Measurements from ENCODE around the gene POT1.

Gene POT1

DNA sequence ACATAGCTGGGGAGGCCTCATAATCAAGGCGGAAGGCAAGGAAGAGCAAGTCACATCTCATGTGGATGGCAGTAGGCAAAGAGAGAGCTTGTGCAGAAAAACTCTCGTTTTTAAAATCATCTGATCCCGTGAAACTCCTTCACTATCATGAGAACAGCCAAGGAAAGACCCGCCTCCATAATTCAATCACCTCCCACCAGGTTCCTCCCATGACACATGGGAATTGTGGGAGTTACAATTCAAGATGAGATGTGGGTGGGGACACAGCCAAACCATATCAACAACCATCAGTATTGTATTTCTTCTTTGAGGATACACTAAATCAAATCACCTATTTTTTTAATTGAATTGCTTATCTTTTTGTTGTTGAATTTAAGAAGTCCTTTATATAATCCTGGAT is 16.7 kb downstream of the POT1 start:
- DNase-seq (ENCODE audit: low read depth in 2 of 2), result no peak

DNA sequence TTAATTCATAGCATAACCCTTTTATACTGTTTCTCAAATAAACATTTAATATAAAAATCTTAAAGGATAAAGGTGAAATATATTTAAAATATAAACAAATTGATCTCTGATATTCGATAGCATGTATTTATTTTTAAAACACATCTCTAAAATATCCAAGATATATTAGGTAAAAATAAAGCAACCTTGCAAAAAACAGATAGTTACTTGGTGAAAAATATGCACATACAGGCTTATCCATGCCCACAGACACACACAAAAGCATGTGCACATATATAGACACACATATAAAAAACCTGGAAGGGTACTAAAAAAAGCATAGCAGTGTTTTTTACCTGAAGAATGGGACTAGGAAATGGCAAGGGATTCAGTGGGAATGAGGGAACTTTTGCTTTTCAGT is 19.8 kb downstream of the POT1 start:
- DNase-seq (ENCODE audit: low read depth in 2 of 2), result no peak

DNA sequence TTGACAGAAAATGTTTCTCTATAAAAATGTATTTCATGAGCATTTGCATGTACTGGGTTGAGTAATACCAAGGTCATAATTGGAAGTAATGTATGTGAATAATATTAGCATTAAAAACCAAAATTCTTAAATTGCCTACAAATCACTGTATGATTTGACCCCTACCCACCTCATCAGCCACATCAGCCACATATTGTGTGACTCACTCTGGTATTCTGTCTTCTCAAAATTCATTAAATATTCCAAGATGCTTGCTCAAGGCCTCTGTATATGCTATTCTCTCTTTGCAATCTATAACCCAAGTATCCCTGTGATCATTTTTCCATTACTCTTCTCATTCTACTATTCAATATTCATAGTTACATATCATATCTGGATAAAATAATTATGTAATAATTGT is 21.4 kb downstream of the POT1 start:
- DNase-seq (ENCODE audit: low read depth in 2 of 2), result no peak

GRCh38 chr7:124907490-124907889 is 22.1 kb downstream of the POT1 start:
- DNase-seq (ENCODE audit: low read depth in 2 of 2), result no peak

DNA sequence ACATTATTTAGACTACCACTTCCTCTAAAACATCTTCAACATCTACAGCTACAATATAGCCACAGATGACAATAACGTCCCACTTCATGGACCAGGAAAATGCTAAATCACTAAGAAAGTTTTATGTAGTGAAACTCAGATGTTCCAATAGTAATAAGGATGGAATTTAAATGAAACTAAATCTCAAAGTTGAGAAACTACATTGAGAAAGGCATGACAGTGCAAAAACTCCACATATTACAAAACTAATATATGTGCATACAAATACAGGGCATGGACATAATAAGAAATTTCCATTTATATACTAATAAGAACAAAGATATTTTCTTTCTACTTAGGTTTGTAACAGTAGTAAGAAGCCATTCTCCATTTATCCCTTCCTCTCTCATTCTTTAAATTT is 31.1 kb downstream of the POT1 start:
- DNase-seq (ENCODE audit: low read depth in 2 of 2), result no peak

- DNase-seq (ENCODE audit: low read depth in 2 of 2), result no peak
Observed at GRCh38 chr7:124896001-124896400, 33.6 kb downstream of the POT1 start.

DNA sequence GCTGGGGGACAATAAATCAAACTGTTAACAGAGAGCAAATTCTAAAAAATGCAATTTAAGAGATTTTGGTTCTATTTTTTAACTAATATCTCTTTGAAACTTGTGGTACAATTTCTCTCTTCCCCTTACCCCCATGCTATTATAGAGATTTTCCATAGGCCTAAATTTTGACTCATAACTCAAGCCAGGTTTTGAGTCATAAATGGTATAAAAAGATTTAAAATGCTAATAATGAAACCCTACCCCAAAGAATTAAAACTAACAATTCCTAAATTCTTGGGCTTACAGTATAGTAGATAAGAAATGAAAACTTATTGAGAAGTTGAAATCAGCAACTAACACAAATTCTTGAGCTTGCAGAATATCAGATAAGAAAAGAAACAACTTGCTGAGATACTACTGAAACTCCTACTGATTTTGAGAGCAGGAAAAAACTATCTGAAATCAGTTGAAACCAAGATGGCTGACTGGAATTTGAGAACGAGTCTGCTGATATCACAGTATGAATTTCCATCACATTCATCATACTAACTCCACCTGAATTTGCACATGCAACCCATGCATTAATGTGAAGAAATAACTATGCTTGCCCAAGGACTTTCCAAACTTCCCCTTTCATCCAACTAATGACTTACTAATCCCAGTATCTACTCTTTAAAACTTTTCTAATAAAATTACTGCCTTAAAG is 36.3 kb downstream of the POT1 start:
- no peak for DNase-seq (ENCODE audit: low read depth in 2 of 2)

DNA sequence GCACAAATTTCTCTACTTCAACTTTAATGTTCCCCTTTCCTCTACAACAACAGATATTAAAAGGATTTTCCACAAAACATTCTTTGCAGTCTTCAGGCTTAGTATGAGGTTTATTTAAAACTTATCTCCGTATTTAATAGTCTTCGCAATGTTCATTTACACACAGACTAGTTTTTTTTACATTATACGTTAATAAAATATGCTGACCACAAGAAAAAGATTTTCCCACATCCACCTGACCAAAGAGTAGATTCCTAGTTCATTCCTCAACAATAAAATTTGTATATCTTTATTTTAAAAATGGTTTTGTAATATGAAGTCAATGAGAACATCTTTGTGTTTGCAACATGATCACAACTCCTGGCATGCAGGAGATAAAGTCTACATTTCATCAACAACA is 42.4 kb downstream of the POT1 start:
- DNase-seq (ENCODE audit: low read depth in 2 of 2), result no peak

- DNase-seq (ENCODE audit: low read depth in 2 of 2), result no peak
Observed at GRCh38 chr7:124881981-124882380, 47.6 kb downstream of the POT1 start.

GRCh38 chr7:124879771-124880170 is 49.9 kb downstream of the POT1 start:
- DNase-seq (ENCODE audit: low read depth in 2 of 2), result no peak

- no peak for DNase-seq (ENCODE audit: low read depth in 2 of 2)
Observed at GRCh38 chr7:124879103-124879502, 50.5 kb downstream of the POT1 start.

- DNase-seq (ENCODE audit: low read depth in 2 of 2), result no peak
Observed at GRCh38 chr7:124874644-124875163, 54.9 kb downstream of the POT1 start.

DNA sequence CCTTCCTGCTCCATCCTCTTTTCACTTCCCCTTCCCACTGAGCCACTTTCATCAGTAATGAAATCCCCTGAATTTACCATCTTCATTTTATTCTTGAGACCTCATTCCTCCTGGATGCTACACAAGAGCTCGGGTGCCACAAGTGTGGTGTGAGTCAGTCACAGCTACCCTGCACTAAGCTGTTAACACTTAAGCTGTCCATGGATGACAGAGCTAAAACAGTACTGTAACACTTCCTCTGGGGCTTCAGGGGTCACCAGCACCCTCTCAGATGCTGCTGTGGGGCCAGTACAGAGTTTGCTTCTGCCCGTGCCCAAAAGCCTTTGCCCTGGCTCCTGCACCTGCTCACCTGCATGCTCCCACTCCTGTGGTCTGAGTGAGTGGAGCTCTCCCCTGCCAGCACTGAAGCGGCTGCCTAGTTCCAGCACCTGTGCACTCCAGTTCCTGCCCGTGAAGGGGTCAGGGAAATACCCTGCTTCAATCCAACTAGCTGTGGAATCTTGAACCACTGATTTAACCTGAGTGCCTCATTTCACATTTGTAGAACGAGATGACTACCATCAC is 71.9 kb downstream of the POT1 start:
- DNase-seq (ENCODE audit: low read depth in 2 of 2), result no peak

GRCh38 chr7:124856299-124856888 is 73.2 kb downstream of the POT1 start:
- no peak for DNase-seq (ENCODE audit: low read depth in 2 of 2)

DNA sequence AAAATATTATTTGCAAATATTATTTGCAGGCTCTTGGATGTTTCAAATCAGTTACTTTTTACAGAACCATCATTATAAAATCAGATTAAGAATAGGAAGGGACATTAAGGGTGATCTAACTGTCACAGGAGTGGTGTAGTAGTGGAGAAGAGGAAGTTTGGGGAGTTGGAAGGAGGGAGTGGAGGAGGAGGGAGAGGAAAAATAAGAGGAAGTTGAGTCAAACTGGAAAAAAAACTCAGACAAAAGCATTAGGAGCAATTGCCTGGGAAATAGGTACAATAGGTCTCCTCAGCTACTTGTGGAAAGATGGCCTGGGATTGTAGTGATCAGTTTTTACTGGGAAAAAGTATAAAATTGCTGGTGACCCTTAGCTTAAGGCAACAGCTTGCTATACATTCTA is 86.3 kb downstream of the POT1 start:
- no peak for DNase-seq (ENCODE audit: low read depth in 2 of 2)

- DNase-seq (ENCODE audit: low read depth in 2 of 2), result no peak
Observed at GRCh38 chr7:124840435-124840834, 89.2 kb downstream of the POT1 start.

DNA sequence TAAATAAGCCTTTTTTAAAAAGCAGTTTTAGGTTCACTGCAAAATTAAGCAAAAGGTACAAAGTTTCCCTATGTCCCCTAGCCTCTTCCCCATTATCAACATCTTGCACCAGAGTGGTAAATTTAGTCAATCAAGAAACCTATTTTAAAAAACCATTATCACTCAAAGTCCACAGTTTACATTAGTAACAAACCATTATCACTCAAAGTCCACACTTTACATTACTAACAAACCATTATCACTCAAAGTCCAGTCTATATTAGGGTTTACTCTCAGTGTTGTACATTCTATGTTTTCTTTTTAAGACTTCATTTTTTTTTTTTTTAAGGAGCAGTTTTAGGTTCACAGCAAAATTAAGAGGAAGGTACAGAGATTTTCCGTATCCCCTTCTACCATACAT is 89.9 kb downstream of the POT1 start:
- no peak for DNase-seq (ENCODE audit: low read depth in 2 of 2)

GRCh38 chr7:124836173-124836572 is 93.5 kb downstream of the POT1 start:
- DNase-seq (ENCODE audit: low read depth in 2 of 2), result no peak

- DNase-seq (ENCODE audit: low read depth in 2 of 2), result no peak
Observed at GRCh38 chr7:124818807-124819206, 110.8 kb downstream of the POT1 start.

GRCh38 chr7:124813994-124814798 is 115.4 kb downstream of the POT1 start:
- no peak for DNase-seq (ENCODE audit: low read depth in 2 of 2)

DNA sequence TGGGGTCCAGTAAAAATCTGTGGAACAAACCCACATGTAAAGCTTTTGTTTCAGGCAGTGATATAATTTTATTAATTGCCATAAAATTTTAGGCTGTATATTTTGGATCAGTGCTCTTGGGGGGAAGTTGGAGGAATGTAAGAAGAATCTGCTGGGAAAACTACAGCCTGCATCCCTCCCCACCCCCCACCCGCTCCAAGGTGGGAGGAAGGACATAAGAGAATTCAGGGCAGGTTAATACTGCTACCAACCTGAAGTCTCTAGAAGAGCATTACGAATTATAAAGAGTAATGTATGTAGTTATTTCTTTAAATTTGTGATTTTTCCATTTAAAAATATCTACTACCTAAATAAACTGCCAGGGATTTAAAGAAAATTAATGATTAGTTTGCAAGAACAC is 116.9 kb downstream of the POT1 start:
- DNase-seq (ENCODE audit: low read depth in 2 of 2), result no peak

GRCh38 chr7:124811341-124811740 is 118.3 kb downstream of the POT1 start:
- no peak for DNase-seq (ENCODE audit: low read depth in 2 of 2)

DNA sequence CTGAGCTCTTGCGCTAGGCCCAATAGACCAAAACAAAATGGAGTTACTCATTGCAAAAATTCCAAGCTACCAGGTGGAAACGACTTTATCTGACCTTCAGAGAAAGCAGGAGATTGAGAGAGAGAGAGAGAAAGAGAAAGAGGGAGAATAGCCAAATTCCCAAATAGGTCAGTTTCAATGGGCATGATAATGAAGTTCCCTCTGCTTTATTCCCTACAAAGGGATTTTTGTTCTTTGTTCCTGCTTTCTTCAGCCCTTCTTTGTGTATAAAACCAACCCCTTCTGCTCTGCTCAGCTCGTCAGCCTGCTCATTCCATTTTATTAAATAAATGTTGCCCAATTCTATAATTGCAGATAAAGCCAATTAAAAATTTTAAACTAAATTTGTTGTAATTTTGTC is 119.0 kb downstream of the POT1 start:
- DNase-seq (ENCODE audit: low read depth in 2 of 2), result no peak
